Natural killer cell treated with Interleukin-12 subunit alpha and Interleukin-12 subunit beta and Interleukin-15 and Interleukin-18, amount 100 ng/mL, for 72 hours (primary cell): Measurements from ENCODE around the gene SVBP. TPM values are rescaled to one million over a fixed set of nuclear protein-coding genes. Genes with fewer than 3 reads are reported as not detected.

Source experiments
- ATAC-seq, 2 donors: fragments of 150-1000 bp; cut with Tn5 transposase in 1 of 2; sonication (Bioruptor Pico), chemical (Tn5 transposase) in 1 of 2; 2 replicates each; pipeline ENCODE4 v1.10.0; 2021
- DNase-seq: peaks from one replicate; pipeline ENCODE4 v3.0.0; 2022; ENCODE audit warnings: low spot score
- H3K27ac Mint-ChIP-seq, 2 donors: 1 replicate in 1 of 2; 2 replicates in 1 of 2; pipeline ENCODE4 v1.8.0; 2022; ENCODE audit warnings: mixed read lengths in 2 of 2, mild to moderate bottlenecking in 1 of 2, moderate library complexity in 1 of 2
- H3K27me3 Mint-ChIP-seq, 2 donors: 1 replicate in 1 of 2; 2 replicates in 1 of 2; pipeline ENCODE4 v1.8.0; 2022; ENCODE audit warnings: mixed read lengths in 2 of 2
- H3K36me3 Mint-ChIP-seq: one replicate; pipeline ENCODE4 v1.8.0; 2022; ENCODE audit warnings: mixed read lengths
- H3K4me1 Mint-ChIP-seq, 2 donors: 1 replicate in 1 of 2; 2 replicates in 1 of 2; pipeline ENCODE4 v1.8.0; 2022; ENCODE audit warnings: low read depth in 2 of 2, mixed read lengths in 2 of 2, mild to moderate bottlenecking in 1 of 2
- H3K4me3 Mint-ChIP-seq: one replicate; pipeline ENCODE4 v1.8.0; 2022; ENCODE audit warnings: mixed read lengths
- H3K9me3 Mint-ChIP-seq: 2 replicates; pipeline ENCODE4 v1.8.0; 2022; ENCODE audit warnings: mixed read lengths
- total RNA-seq, 2 donors: library from RNA; stranded (reverse); gene quantifications; one replicate each; pipeline ENCODE4 v1.2.3, GENCODE V29; 2022

The SVBP gene
- total RNA-seq, 2 donors from 2014 or later, result 8.4 to 10.7 TPM

- no peak for ATAC-seq
- Mint-ChIP-seq H3K36me3 (peaks cover 19% of the 10 kb centered on the region), H3K4me1 (peaks cover 17% of the 10 kb centered on the region in 2 donors), H3K27me3 (no peaks in the 10 kb centered on the region), H3K4me3 (no peak overlapping the region), H3K9me3 (no peaks in the 10 kb centered on the region), H3K27ac (no peak overlapping the region)
- DNase-seq, result no peak
Observed at GRCh38 chr1:42776502-42776901, 40.7 kb downstream of the SVBP start.

- Mint-ChIP-seq H3K4me1 (peaks cover 20 to 28% of the 10 kb centered on the region in 2 donors), H3K36me3 (peaks cover 18% of the 10 kb centered on the region), H3K27me3 (no peaks in the 10 kb centered on the region), H3K27ac (no peak overlapping the region), H3K4me3 (no peak overlapping the region), H3K9me3 (no peaks in the 10 kb centered on the region)
- DNase-seq, result no peak
- no peak for ATAC-seq
Observed at GRCh38 chr1:42774928-42775526, 42.2 kb downstream of the SVBP start.

GRCh38 chr1:42773420-42773819, 43.8 kb downstream of the SVBP start:
- DNase-seq, result no peak
- Mint-ChIP-seq H3K4me1 (peaks cover 20 to 26% of the 10 kb centered on the region in 2 donors), H3K27ac (peak overlapping the region in 1 of 2 donors; percentile 7), H3K36me3 (peaks cover 18% of the 10 kb centered on the region), H3K27me3 (no peaks in the 10 kb centered on the region), H3K4me3 (no peak overlapping the region), H3K9me3 (no peaks in the 10 kb centered on the region)
- ATAC-seq, result no peak

GRCh38 chr1:42769811-42770210, 47.4 kb downstream of the SVBP start:
- Mint-ChIP-seq H3K9me3 (no peaks in the 10 kb centered on the region), H3K4me1 (peaks cover 23 to 32% of the 10 kb centered on the region in 2 donors), H3K36me3 (peaks cover 6% of the 10 kb centered on the region), H3K27ac (no peak overlapping the region), H3K27me3 (no peaks in the 10 kb centered on the region), H3K4me3 (no peak overlapping the region)
- ATAC-seq (no peak), DNase-seq (no peak)

GRCh38 chr1:42768172-42768571, 49.0 kb downstream of the SVBP start:
- Mint-ChIP-seq H3K27me3 (no peaks in the 10 kb centered on the region), H3K27ac (peak overlapping the region in 1 of 2 donors; percentile 87), H3K36me3 (peaks cover 6% of the 10 kb centered on the region), H3K9me3 (no peaks in the 10 kb centered on the region), H3K4me3 (no peak overlapping the region), H3K4me1 (peaks cover 23 to 30% of the 10 kb centered on the region in 2 donors)
- DNase-seq (no peak), ATAC-seq (no peak)

- Mint-ChIP-seq H3K36me3 (peaks cover 6% of the 10 kb centered on the region), H3K4me3 (no peak overlapping the region), H3K4me1 (peaks cover 19 to 26% of the 10 kb centered on the region in 2 donors), H3K9me3 (no peaks in the 10 kb centered on the region), H3K27ac (peak overlapping the region in 1 of 2 donors; percentile 87), H3K27me3 (no peaks in the 10 kb centered on the region)
- DNase-seq (no peak), ATAC-seq (peak in 1 of 2 donors; percentile 2)
Observed at GRCh38 chr1:42767510-42768000, 49.6 kb downstream of the SVBP start.

- no peaks in the 10 kb centered on the region for H3K27me3 Mint-ChIP-seq
- peaks cover 6% of the 10 kb centered on the region for H3K36me3 Mint-ChIP-seq
- ATAC-seq (peak; percentile 97 to 98), DNase-seq (peak; percentile 100)
- peaks cover 16 to 21% of the 10 kb centered on the region in 2 donors for H3K4me1 Mint-ChIP-seq
- H3K9me3 Mint-ChIP-seq, result no peaks in the 10 kb centered on the region
- H3K4me3 Mint-ChIP-seq, result no peak within 1 kb of the TSS
- H3K27ac Mint-ChIP-seq, result peak within 1 kb of the TSS in 1 of 2 donors; percentile 87
Observed at GRCh38 chr1:42766741-42767509, 50.3 kb downstream of the SVBP start, which contains the start of the genes C1orf50 and P3H1. Gene C1orf50 (plus strand): TSS chr1:42767249. CDS start chr1:42767312, 63 bp downstream. Gene P3H1 (minus strand): TSS chr1:42767028. CDS start chr1:42766971, 57 bp downstream.

GRCh38 chr1:42765832-42766740, 51.1 kb downstream of the SVBP start:
- no peaks in the 10 kb centered on the region for H3K27me3 Mint-ChIP-seq
- no peak for DNase-seq
- no peak overlapping the region for H3K27ac Mint-ChIP-seq
- H3K4me1 Mint-ChIP-seq, result peaks cover 15 to 20% of the 10 kb centered on the region in 2 donors
- H3K4me3 Mint-ChIP-seq, result no peak overlapping the region
- peak in 1 of 2 donors; percentile 28 for ATAC-seq
- H3K9me3 Mint-ChIP-seq, result no peaks in the 10 kb centered on the region
- peaks cover 6% of the 10 kb centered on the region for H3K36me3 Mint-ChIP-seq

GRCh38 chr1:42765269-42765668, 51.9 kb downstream of the SVBP start:
- H3K27ac Mint-ChIP-seq, result no peak overlapping the region
- no peak for DNase-seq
- no peaks in the 10 kb centered on the region for H3K27me3 Mint-ChIP-seq
- no peak for ATAC-seq
- no peaks in the 10 kb centered on the region for H3K36me3 Mint-ChIP-seq
- H3K4me1 Mint-ChIP-seq, result peaks cover 11 to 12% of the 10 kb centered on the region in 2 donors
- no peaks in the 10 kb centered on the region for H3K9me3 Mint-ChIP-seq
- H3K4me3 Mint-ChIP-seq, result no peak overlapping the region

- Mint-ChIP-seq H3K4me3 (no peak overlapping the region), H3K36me3 (peaks cover under 1% of the 10 kb centered on the region), H3K27me3 (no peaks in the 10 kb centered on the region), H3K4me1 (no peaks in the 10 kb centered on the region), H3K9me3 (no peaks in the 10 kb centered on the region), H3K27ac (no peak overlapping the region)
- ATAC-seq (no peak), DNase-seq (no peak)
Observed at GRCh38 chr1:42762269-42762668, 54.9 kb downstream of the SVBP start.

- DNase-seq, result no peak
- H3K27me3 Mint-ChIP-seq, result no peaks in the 10 kb centered on the region
- H3K4me1 Mint-ChIP-seq, result peaks cover 4 to 6% of the 10 kb centered on the region in 2 donors
- peaks cover 5% of the 10 kb centered on the region for H3K36me3 Mint-ChIP-seq
- H3K27ac Mint-ChIP-seq, result no peak overlapping the region
- H3K4me3 Mint-ChIP-seq, result no peak overlapping the region
- no peaks in the 10 kb centered on the region for H3K9me3 Mint-ChIP-seq
- no peak for ATAC-seq
Observed at GRCh38 chr1:42761567-42761966, 55.6 kb downstream of the SVBP start.

GRCh38 chr1:42759114-42759513, 58.1 kb downstream of the SVBP start:
- peaks cover 16% of the 10 kb centered on the region for H3K36me3 Mint-ChIP-seq

GRCh38 chr1:42758641-42759040, 58.6 kb downstream of the SVBP start:
- Mint-ChIP-seq H3K4me3 (no peak overlapping the region), H3K27ac (no peak overlapping the region), H3K36me3 (peaks cover 21% of the 10 kb centered on the region), H3K9me3 (no peaks in the 10 kb centered on the region), H3K27me3 (no peaks in the 10 kb centered on the region), H3K4me1 (peaks cover 4 to 6% of the 10 kb centered on the region in 2 donors)
- ATAC-seq (no peak), DNase-seq (no peak)

More at GRCh38 chr1:42759114-42759513, 58.1 kb downstream of the SVBP start:
- Mint-ChIP-seq H3K4me1 (peaks cover 4 to 6% of the 10 kb centered on the region in 2 donors), H3K9me3 (no peaks in the 10 kb centered on the region), H3K4me3 (no peak overlapping the region), H3K27ac (no peak overlapping the region), H3K27me3 (no peaks in the 10 kb centered on the region)
- ATAC-seq (no peak), DNase-seq (no peak)
